Uterus (tissue), 2 donors: ENCODE data around the gene ISG15.
"Not testable (repeated sequence)": the region's sequence is repeated elsewhere in the genome, so short reads cannot be mapped to it uniquely, and the experiment has no call there.

Experiments
- POLR2A ChIP-seq, 2 donors: fragments of 450-650 bp; IDR thresholded peaks; one replicate each; pipeline ENCODE4 v1.6.1; 2016; ENCODE audit warnings: antibody characterized with exemption in 2 of 2, mild to moderate bottlenecking in 1 of 2, moderate library complexity in 1 of 2
- TF ChIP-seq, protein P1 (sequence below), 4 experiments: fragments of 200-600 bp in 2 of 4; fragments of 450-650 bp in 2 of 4; sonication (generic) in 2 of 4; IDR thresholded peaks; one replicate each; pipeline ENCODE4 v1.5.1; 2016 to 2019; ENCODE audit warnings: antibody characterized with exemption in 4 of 4, mild to moderate bottlenecking in 2 of 4, moderate library complexity in 1 of 4

DNA sequence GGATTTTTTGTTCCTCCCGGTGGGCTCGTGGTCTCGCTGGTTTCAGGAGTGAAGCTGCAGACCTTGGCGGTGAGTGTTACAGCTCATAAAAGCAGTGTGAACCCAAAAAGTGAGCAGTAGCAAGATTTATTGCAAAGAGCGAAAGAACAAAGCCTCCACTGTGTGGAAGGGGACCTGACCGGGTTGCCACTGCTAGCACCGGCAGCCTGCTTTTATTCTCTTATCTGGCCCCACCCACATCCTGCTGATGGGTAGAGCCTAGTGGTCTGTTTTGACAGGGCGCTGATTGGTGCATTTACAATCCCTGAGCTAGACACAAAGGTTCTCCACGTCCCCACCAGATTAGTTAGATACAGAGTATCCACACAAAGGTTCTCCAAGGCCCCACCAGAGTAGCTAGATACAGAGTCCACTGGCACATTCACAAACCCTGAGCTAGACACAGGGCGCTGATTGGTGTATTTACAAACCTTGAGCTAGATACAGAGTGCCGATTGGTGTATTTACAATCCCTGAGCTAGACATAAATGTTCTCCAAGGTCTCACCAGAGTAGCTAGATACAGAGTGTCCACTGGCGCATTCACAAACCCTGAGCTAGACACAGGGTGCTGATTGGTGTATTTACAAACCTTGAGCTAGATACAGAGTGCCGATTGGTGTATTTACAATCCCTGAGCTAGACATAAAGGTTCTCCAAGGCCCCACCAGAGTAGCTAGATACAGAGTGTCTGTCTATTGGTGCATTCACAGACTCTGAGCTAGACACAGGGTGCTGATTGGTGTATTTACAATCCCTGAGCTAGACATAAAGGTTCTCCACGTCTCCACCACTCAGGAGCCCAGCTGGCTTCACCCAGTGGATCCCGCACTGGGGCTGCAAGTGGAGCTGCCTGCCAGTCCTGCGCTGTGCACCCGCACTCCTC lies 4.4 kb downstream of the ISG15 start:
- TF ChIP-seq, protein P1, sequence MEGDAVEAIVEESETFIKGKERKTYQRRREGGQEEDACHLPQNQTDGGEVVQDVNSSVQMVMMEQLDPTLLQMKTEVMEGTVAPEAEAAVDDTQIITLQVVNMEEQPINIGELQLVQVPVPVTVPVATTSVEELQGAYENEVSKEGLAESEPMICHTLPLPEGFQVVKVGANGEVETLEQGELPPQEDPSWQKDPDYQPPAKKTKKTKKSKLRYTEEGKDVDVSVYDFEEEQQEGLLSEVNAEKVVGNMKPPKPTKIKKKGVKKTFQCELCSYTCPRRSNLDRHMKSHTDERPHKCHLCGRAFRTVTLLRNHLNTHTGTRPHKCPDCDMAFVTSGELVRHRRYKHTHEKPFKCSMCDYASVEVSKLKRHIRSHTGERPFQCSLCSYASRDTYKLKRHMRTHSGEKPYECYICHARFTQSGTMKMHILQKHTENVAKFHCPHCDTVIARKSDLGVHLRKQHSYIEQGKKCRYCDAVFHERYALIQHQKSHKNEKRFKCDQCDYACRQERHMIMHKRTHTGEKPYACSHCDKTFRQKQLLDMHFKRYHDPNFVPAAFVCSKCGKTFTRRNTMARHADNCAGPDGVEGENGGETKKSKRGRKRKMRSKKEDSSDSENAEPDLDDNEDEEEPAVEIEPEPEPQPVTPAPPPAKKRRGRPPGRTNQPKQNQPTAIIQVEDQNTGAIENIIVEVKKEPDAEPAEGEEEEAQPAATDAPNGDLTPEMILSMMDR (IDR thresholded peaks at IDR 0.05), result not testable (repeated sequence)
- not testable (repeated sequence) for TF ChIP-seq POLR2A (IDR thresholded peaks at IDR 0.05)
